ENCODE results near the gene CRYGD.
"Not testable (repeated sequence)": the region's sequence is repeated elsewhere in the genome, so short reads cannot be mapped to it uniquely, and the experiment has no call there.

Gene CRYGD
- 0 reads per million in 3 experiments for total RNA-seq

- not testable (repeated sequence) for DNase-seq
Measured at GRCh38 chr2:208124013-208124715, at the start of gene CRYGD. CRYGD (minus strand) TSS chr2:208124524; CDS start chr2:208124473, 51 bp downstream.

GRCh38 chr2:208172125-208172524, 47.8 kb upstream of the CRYGD start:
- DNase-seq, result no peak

- no peak for DNase-seq
Measured at GRCh38 chr2:208164951-208165755, 40.8 kb upstream of the CRYGD start.

- no peak for DNase-seq
Measured at GRCh38 chr2:208163489-208163888, 39.2 kb upstream of the CRYGD start, which contains the start of gene CRYGA. CRYGA (minus strand) TSS chr2:208163589; CDS start chr2:208163556, 33 bp downstream.

GRCh38 chr2:208156439-208156838, 32.1 kb upstream of the CRYGD start:
- no peak for DNase-seq

- no peak for DNase-seq
Measured at GRCh38 chr2:208153156-208153555, 28.8 kb upstream of the CRYGD start.

- DNase-seq, result no peak
Measured at GRCh38 chr2:208150956-208151355, 26.6 kb upstream of the CRYGD start.

- no peak for DNase-seq
Measured at GRCh38 chr2:208150094-208150493, 25.8 kb upstream of the CRYGD start.

GRCh38 chr2:208148803-208149202, 24.5 kb upstream of the CRYGD start:
- DNase-seq, result no peak

GRCh38 chr2:208147759-208148158, 23.4 kb upstream of the CRYGD start:
- DNase-seq, result no peak

GRCh38 chr2:208147008-208147407, 22.7 kb upstream of the CRYGD start:
- DNase-seq, result no peak

- no peak for DNase-seq
Measured at GRCh38 chr2:208146006-208146405, 21.7 kb upstream of the CRYGD start, which contains the start of gene CRYGB. CRYGB (minus strand) TSS chr2:208146158; CDS start chr2:208146120, 38 bp downstream.

- no peak for DNase-seq
Measured at GRCh38 chr2:208142925-208143799, 18.8 kb upstream of the CRYGD start.

GRCh38 chr2:208142240-208142924, 18.1 kb upstream of the CRYGD start:
- DNase-seq, result no peak

GRCh38 chr2:208139447-208139846, 15.1 kb upstream of the CRYGD start:
- DNase-seq, result no peak

- DNase-seq, result not testable (repeated sequence)
Measured at GRCh38 chr2:208138334-208138733, 14.0 kb upstream of the CRYGD start.

GRCh38 chr2:208136716-208137094, 12.4 kb upstream of the CRYGD start:
- no peak for DNase-seq

- no peak for DNase-seq
Measured at GRCh38 chr2:208135794-208136715, 11.7 kb upstream of the CRYGD start.

GRCh38 chr2:208134928-208135586, 10.7 kb upstream of the CRYGD start:
- no peak for DNase-seq

GRCh38 chr2:208130712-208131110, 6.4 kb upstream of the CRYGD start:
- no peak for DNase-seq
